22Rv1 (cell line): ENCODE data around the gene ELMOD3.
"Not testable (repeated sequence)": the region's sequence is repeated elsewhere in the genome, so short reads cannot be mapped to it uniquely, and the experiment has no call there.

Source experiments
- CTCF ChIP-seq: fragments of 450-650 bp; IDR thresholded peaks from 2 replicates; pipeline ENCODE4 v1.5.1; 2017; ENCODE audit warnings: mild to moderate bottlenecking
- ZFX ChIP-seq: fragments of 450-650 bp; IDR thresholded peaks from 2 replicates; pipeline ENCODE4 v1.6.1; 2017; ENCODE audit warnings: antibody characterized with exemption, borderline replicate concordance

- TF ChIP-seq CTCF, ZFX: not testable (repeated sequence)
These were observed 11.2 kb upstream of the ELMOD3 start for GRCh38 chr2:85343207-85343895.
